ENCODE measurements around the gene OR2C3. TPM values are rescaled to one million over a fixed set of nuclear protein-coding genes. Genes with fewer than 3 reads are reported as not detected.

The OR2C3 gene
- 0.37 TPM for total RNA-seq
- polyA plus RNA-seq = 0.04 TPM

DNA sequence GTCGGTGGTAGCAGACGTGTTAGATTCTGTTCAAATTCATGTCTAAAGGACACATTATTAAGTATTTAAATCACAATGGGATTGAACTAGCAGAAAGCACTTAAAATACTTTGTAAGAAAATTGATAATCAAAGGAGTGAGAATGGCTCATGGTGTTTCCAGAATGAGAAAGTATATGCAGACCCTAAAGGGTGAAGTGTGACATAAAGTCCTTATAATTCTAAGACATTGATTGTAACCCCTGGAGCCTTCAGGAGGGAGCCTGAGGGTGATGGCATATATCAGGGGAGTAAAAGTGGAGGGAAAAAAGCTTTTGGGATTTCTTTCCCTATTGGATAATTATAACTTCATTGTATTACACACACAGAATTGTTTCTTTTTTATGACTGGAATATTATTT lies at the start of gene OR2C3:
TSS of gene OR2C3 (minus strand) at position 101 of the 400 bp plus-strand sequence. CDS start 3,929 bp downstream, outside the sequence.
- Histone ChIP-seq H3K27ac (ENCODE audit: low read depth) (no peak within 1 kb of the TSS), H3K4me3 (ENCODE audit: low read depth, low read length) (no peak within 1 kb of the TSS), H3K36me3 (ENCODE audit: insufficient read depth) (no peaks in the 10 kb centered on the region), H3K4me1 (ENCODE audit: insufficient read depth) (no peaks in the 10 kb centered on the region)
- no peak for DNase-seq (ENCODE audit: extremely low spot score)
- WGBS = 83% methylated on average over 2 of the region's 2 CpGs

DNA sequence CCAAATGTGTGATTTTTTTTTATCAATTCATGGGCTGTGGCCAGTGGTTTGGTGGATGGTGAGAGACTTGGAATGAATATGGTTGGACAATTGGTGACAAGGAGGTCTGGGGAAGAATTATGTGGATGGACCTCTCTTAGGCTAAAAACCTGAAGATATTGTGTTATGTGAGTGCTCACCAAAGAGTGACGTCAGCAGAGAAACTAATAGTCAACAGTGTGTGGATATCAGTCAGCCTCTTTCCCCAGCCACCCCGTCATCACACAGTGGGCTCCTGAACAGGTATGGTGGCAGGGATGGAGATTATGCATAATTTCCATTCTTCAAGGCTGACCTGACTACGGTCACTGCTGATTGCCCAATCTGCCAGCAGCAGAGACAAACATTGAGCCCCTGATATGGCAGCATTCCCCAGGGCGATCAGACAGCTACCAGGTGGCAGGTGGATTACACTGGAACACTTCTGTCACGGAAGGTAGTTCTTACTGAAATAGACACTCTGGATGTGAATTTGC lies 42.8 kb upstream of the OR2C3 start:
- no peaks in the 10 kb centered on the region for H3K36me3 ChIP-seq (ENCODE audit: insufficient read depth)
- no peak overlapping the region for H3K27ac ChIP-seq (ENCODE audit: low read depth)
- no peaks in the 10 kb centered on the region for H3K4me1 ChIP-seq (ENCODE audit: insufficient read depth)
- no peak for DNase-seq (ENCODE audit: extremely low spot score)
- 84% methylated on average over 5 of the region's 5 CpGs for WGBS
- no peak overlapping the region for H3K4me3 ChIP-seq (ENCODE audit: low read depth, low read length)

- Histone ChIP-seq H3K4me3 (ENCODE audit: low read depth, low read length) (no peak overlapping the region), H3K36me3 (ENCODE audit: insufficient read depth) (no peaks in the 10 kb centered on the region), H3K27ac (ENCODE audit: low read depth) (no peak overlapping the region), H3K4me1 (ENCODE audit: insufficient read depth) (no peaks in the 10 kb centered on the region)
- no peak for DNase-seq (ENCODE audit: extremely low spot score)
- WGBS = 56% methylated on average over 3 of the region's 3 CpGs
Observed at GRCh38 chr1:247576514-247576913, 40.3 kb upstream of the OR2C3 start.

GRCh38 chr1:247574664-247575063 lies 38.4 kb upstream of the OR2C3 start:
- no peaks in the 10 kb centered on the region for H3K36me3 ChIP-seq (ENCODE audit: insufficient read depth)
- no peak for DNase-seq (ENCODE audit: extremely low spot score)
- H3K4me1 ChIP-seq (ENCODE audit: insufficient read depth) = no peaks in the 10 kb centered on the region
- H3K4me3 ChIP-seq (ENCODE audit: low read depth, low read length) = no peak overlapping the region
- no peak overlapping the region for H3K27ac ChIP-seq (ENCODE audit: low read depth)

- Histone ChIP-seq H3K36me3 (ENCODE audit: insufficient read depth) (no peaks in the 10 kb centered on the region), H3K4me1 (ENCODE audit: insufficient read depth) (no peaks in the 10 kb centered on the region), H3K4me3 (ENCODE audit: low read depth, low read length) (no peak overlapping the region), H3K27ac (ENCODE audit: low read depth) (no peak overlapping the region)
- WGBS = 53% methylated on average over 1 of the region's 1 CpG
- DNase-seq (ENCODE audit: extremely low spot score) = no peak
Observed at GRCh38 chr1:247574236-247574635, 38.0 kb upstream of the OR2C3 start.

GRCh38 chr1:247562198-247562597 lies 26.0 kb upstream of the OR2C3 start:
- Histone ChIP-seq H3K36me3 (ENCODE audit: insufficient read depth) (no peaks in the 10 kb centered on the region), H3K27ac (ENCODE audit: low read depth) (no peak overlapping the region), H3K4me3 (ENCODE audit: low read depth, low read length) (no peak overlapping the region), H3K4me1 (ENCODE audit: insufficient read depth) (no peaks in the 10 kb centered on the region)
- DNase-seq (ENCODE audit: extremely low spot score) = no peak
- 52% methylated on average over 9 of the region's 9 CpGs for WGBS

DNA sequence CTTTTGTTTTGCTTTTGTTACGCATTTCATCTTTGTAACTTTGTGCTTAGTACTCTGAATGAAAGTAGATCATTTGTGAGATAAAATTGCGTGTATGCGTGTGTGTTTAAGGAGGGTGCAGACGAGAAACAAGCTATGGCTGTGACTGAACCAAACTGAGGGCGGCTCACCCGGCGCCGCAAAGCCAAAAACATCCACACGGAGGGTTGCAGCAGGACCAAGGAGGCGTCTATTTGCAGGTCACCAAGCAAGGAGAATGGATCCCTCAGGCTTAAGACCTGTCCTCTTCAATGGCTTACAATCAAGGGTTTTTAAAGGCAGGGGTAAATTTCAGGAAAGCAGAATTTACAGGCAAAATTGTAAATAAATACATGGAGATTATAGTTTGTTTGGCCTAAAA lies 25.5 kb upstream of the OR2C3 start:
- no peaks in the 10 kb centered on the region for H3K4me1 ChIP-seq (ENCODE audit: insufficient read depth)
- no peak overlapping the region for H3K27ac ChIP-seq (ENCODE audit: low read depth)
- no peaks in the 10 kb centered on the region for H3K36me3 ChIP-seq (ENCODE audit: insufficient read depth)
- DNase-seq (ENCODE audit: extremely low spot score) = no peak
- WGBS = 71% methylated on average over 10 of the region's 10 CpGs
- no peak overlapping the region for H3K4me3 ChIP-seq (ENCODE audit: low read depth, low read length)

GRCh38 chr1:247557926-247558674 lies 21.9 kb upstream of the OR2C3 start:
- H3K27ac ChIP-seq (ENCODE audit: low read depth) = no peak overlapping the region
- WGBS = 63% methylated on average over 2 of the region's 2 CpGs
- no peak overlapping the region for H3K4me3 ChIP-seq (ENCODE audit: low read depth, low read length)
- no peaks in the 10 kb centered on the region for H3K4me1 ChIP-seq (ENCODE audit: insufficient read depth)
- H3K36me3 ChIP-seq (ENCODE audit: insufficient read depth) = no peaks in the 10 kb centered on the region
- DNase-seq (ENCODE audit: extremely low spot score) = no peak

- Histone ChIP-seq H3K27ac (ENCODE audit: low read depth) (no peak overlapping the region), H3K4me3 (ENCODE audit: low read depth, low read length) (no peak overlapping the region), H3K36me3 (ENCODE audit: insufficient read depth) (no peaks in the 10 kb centered on the region), H3K4me1 (ENCODE audit: insufficient read depth) (no peaks in the 10 kb centered on the region)
- whole genome bisulfite sequencing = 57% methylated on average over 2 of the region's 2 CpGs
- DNase-seq (ENCODE audit: extremely low spot score) = no peak
Observed at GRCh38 chr1:247552231-247552630, 16.0 kb upstream of the OR2C3 start.

GRCh38 chr1:247551721-247552120 lies 15.5 kb upstream of the OR2C3 start:
- 19% methylated on average over 1 of the region's 1 CpG for WGBS
- DNase-seq (ENCODE audit: extremely low spot score) = no peak
- H3K4me1 ChIP-seq (ENCODE audit: insufficient read depth) = no peaks in the 10 kb centered on the region
- H3K36me3 ChIP-seq (ENCODE audit: insufficient read depth) = no peaks in the 10 kb centered on the region
- no peak overlapping the region for H3K4me3 ChIP-seq (ENCODE audit: low read depth, low read length)
- H3K27ac ChIP-seq (ENCODE audit: low read depth) = no peak overlapping the region

GRCh38 chr1:247548769-247549182 lies 12.5 kb upstream of the OR2C3 start, which contains the start of gene GCSAML:
Gene GCSAML, plus strand, starts transcription at chr1:247549134. Its CDS starts 58 bp downstream, at chr1:247549192.
- Histone ChIP-seq H3K27ac (ENCODE audit: low read depth) (no peak within 1 kb of the TSS), H3K4me1 (ENCODE audit: insufficient read depth) (no peaks in the 10 kb centered on the region), H3K36me3 (ENCODE audit: insufficient read depth) (no peaks in the 10 kb centered on the region), H3K4me3 (ENCODE audit: low read depth, low read length) (no peak within 1 kb of the TSS)
- WGBS = 86% methylated on average over 13 of the region's 13 CpGs
- no peak for DNase-seq (ENCODE audit: extremely low spot score)

- no peaks in the 10 kb centered on the region for H3K4me1 ChIP-seq (ENCODE audit: insufficient read depth)
- H3K27ac ChIP-seq (ENCODE audit: low read depth) = no peak overlapping the region
- DNase-seq (ENCODE audit: extremely low spot score) = no peak
- 62% methylated on average over 5 of the region's 5 CpGs for WGBS
- no peak overlapping the region for H3K4me3 ChIP-seq (ENCODE audit: low read depth, low read length)
- no peaks in the 10 kb centered on the region for H3K36me3 ChIP-seq (ENCODE audit: insufficient read depth)
Observed at GRCh38 chr1:247548092-247548491, 11.9 kb upstream of the OR2C3 start.

DNA sequence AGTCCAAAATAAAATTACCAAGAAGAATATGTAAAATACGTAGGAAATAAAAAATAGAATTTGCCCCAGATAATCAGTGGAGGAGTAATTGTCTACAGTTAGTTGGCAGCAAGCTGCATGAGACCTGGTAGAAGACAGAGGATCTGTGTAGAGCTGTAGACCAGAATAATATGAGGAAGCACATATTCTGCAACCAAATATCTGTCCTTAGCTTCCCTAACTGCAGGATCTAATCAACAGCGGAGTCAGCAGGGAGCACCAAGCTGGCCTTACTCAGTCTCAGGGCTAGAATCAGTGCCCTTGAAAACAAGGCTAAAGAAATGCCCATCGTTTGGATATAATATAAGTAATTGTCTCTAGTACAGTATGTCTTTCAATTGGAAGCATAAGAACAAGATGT lies 6.6 kb upstream of the OR2C3 start:
- Histone ChIP-seq H3K36me3 (ENCODE audit: insufficient read depth) (no peaks in the 10 kb centered on the region), H3K4me3 (ENCODE audit: low read depth, low read length) (no peak overlapping the region), H3K27ac (ENCODE audit: low read depth) (no peak overlapping the region), H3K4me1 (ENCODE audit: insufficient read depth) (no peaks in the 10 kb centered on the region)
- DNase-seq (ENCODE audit: extremely low spot score) = no peak
- 73% methylated on average over 3 of the region's 3 CpGs for WGBS

DNA sequence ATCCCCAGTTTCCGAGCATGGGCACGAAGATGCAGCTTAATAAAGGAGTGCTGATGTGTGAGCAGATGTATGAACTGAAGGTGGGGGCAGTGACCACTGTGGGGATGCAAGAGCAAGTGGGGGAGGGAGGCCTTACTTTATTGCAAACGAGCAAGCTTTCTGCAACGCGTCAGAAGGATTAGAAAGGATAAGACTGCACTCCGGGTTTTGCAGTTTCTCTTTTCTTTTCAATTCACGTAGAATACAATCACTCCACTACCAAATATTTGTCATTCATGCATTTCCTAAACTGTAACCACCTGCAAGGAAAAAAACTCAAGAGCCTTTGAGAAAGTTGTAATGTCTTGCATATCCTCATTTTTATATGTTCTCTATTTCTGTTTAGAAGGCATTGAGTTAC lies 4.3 kb upstream of the OR2C3 start:
- no peak overlapping the region for H3K4me3 ChIP-seq (ENCODE audit: low read depth, low read length)
- 14% methylated on average over 7 of the region's 7 CpGs for WGBS
- no peaks in the 10 kb centered on the region for H3K36me3 ChIP-seq (ENCODE audit: insufficient read depth)
- DNase-seq (ENCODE audit: extremely low spot score) = no peak
- H3K27ac ChIP-seq (ENCODE audit: low read depth) = no peak overlapping the region
- H3K4me1 ChIP-seq (ENCODE audit: insufficient read depth) = no peaks in the 10 kb centered on the region

Measured in urinary bladder (tissue), 4 donors.